ENCODE results near the gene FLAD1.
A peak's percentile ranks its signal among the peaks of the same experiment; 100 is the strongest.

The FLAD1 gene

DNA sequence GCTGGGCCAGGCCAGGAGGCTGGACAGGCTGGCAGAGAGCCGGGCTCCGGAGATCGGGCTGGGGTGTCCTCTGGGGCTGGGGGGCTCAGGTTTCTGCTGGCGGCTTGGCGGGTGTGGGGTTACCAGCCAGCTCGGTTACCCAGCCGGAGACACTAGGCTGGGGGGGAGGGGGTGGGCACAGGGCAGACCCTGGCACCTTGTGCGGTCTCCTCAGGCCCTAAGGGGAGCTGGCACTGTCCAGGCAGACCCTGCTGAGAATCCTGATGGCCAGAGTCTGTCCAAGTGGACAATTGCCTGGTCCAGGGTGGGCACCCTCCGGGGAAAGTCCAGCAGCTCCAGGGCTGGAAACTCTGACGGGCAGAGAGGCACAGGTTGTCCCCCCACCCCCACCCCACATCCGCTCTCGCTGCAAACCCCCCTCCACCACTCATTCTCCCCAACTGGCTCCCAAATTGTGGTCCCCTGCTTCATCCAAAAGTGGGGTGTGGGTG lies 26.1 kb downstream of the FLAD1 start:
- Histone ChIP-seq H3K9me3 (ENCODE audit: severe bottlenecking) (no peaks in the 10 kb centered on the region), H3K36me3 (peaks cover 21% of the 10 kb centered on the region), H3K27ac (peak overlapping the region; percentile 86), H3K4me3 (ENCODE audit: low read depth, low read length) (peak overlapping the region; percentile 41), H3K27me3 (ENCODE audit: insufficient read depth, low read depth, severe bottlenecking) (no peaks in the 10 kb centered on the region)
- DNase-seq, result peak; percentile 37
- TF ChIP-seq, protein P1, sequence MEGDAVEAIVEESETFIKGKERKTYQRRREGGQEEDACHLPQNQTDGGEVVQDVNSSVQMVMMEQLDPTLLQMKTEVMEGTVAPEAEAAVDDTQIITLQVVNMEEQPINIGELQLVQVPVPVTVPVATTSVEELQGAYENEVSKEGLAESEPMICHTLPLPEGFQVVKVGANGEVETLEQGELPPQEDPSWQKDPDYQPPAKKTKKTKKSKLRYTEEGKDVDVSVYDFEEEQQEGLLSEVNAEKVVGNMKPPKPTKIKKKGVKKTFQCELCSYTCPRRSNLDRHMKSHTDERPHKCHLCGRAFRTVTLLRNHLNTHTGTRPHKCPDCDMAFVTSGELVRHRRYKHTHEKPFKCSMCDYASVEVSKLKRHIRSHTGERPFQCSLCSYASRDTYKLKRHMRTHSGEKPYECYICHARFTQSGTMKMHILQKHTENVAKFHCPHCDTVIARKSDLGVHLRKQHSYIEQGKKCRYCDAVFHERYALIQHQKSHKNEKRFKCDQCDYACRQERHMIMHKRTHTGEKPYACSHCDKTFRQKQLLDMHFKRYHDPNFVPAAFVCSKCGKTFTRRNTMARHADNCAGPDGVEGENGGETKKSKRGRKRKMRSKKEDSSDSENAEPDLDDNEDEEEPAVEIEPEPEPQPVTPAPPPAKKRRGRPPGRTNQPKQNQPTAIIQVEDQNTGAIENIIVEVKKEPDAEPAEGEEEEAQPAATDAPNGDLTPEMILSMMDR (IDR thresholded peaks at IDR 0.05; ENCODE audit: low read depth, low read length), result no peak

DNA sequence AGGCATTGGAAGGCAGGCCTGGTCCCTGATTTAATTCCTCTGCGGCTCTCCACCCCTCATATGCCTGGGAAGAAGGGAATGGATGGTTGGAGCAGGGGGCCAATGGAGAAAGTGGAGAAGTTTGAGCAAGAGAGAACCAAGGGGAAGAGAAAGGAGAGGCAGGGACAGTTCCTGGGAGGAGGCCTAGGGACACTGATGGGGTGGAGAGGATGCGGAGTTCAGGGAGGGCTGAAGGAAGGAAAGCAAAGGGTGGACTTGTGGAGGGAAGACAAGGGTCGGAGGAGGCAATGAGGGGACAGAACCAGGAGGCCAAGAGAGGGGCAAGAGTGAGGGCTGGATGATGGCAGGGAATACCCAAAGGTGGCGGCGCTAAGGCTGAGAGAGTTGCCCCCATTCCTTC lies 26.6 kb downstream of the FLAD1 start:
- DNase-seq, result peak; percentile 28
- Histone ChIP-seq H3K27me3 (ENCODE audit: insufficient read depth, low read depth, severe bottlenecking) (no peaks in the 10 kb centered on the region), H3K9me3 (ENCODE audit: severe bottlenecking) (no peaks in the 10 kb centered on the region), H3K27ac (peak overlapping the region; percentile 86), H3K4me3 (ENCODE audit: low read depth, low read length) (no peak overlapping the region), H3K36me3 (peaks cover 22% of the 10 kb centered on the region)
- TF ChIP-seq, protein P1 (IDR thresholded peaks at IDR 0.05; ENCODE audit: low read depth, low read length), result no peak

DNA sequence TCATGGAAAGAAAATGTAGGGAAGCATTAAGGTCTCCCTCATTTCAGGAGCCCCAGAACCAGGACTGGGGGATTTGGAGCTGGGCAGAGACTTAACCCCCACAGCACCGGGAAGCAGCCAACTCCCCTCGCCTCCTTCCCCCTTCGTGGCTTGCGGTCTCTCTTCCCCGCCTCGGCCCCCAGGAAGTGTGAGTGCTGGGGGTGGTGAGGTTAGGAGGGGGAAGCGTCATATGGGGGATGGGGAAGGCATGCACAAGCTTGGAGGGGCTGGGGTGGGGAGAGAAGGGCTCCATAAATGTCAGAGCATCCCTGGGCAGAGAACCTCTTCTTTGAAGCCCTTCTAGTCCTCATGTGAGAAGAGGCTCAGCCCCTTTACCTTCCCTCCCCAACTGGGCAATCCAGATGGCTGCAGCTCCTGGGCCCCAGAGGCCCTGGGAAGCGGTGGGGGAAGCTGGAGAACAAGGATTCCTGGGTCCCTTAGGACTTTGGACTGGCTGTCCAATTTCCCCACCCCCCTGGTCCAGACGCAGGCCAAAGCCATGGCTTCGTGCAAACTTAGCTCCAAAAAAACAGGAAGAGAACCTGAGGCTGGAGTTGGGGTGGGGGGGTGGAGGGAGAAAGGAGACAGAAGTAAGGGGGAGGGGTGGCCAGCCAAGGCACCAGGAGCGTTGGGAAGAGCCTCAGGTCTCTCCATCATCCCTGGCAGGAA lies 27.2 kb downstream of the FLAD1 start:
- DNase-seq, result peak; percentile 80
- TF ChIP-seq, protein P1 (IDR thresholded peaks at IDR 0.05; ENCODE audit: low read depth, low read length), result no peak
- Histone ChIP-seq H3K36me3 (peaks cover 29% of the 10 kb centered on the region), H3K27ac (peak overlapping the region; percentile 86), H3K4me3 (ENCODE audit: low read depth, low read length) (peak overlapping the region; percentile 20), H3K9me3 (ENCODE audit: severe bottlenecking) (no peaks in the 10 kb centered on the region), H3K27me3 (ENCODE audit: insufficient read depth, low read depth, severe bottlenecking) (no peaks in the 10 kb centered on the region)

DNA sequence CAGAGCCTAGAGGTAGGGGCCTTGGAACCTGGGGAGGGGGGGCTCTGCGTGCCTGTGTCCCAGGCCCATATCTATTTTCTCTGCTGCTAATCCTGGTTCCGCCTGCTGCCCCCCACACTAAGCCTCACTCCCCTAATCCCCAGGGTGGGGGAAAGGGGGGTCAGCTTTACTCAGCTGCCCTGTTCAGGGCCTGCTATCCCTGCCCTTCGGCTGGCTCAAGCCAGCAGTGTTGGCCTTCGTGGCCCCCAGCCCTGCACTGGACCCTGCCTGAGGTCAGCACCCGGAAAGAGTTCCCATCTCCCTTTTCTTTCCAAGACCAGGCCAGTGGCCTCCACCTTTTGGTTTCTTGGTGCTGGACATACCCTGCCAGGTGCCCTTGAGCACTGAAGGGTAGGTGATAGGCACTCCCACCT lies 27.9 kb downstream of the FLAD1 start:
- TF ChIP-seq, protein P1 (IDR thresholded peaks at IDR 0.05; ENCODE audit: low read depth, low read length), result no peak
- Histone ChIP-seq H3K9me3 (ENCODE audit: severe bottlenecking) (no peaks in the 10 kb centered on the region), H3K4me3 (ENCODE audit: low read depth, low read length) (peak overlapping the region; percentile 20), H3K27me3 (ENCODE audit: insufficient read depth, low read depth, severe bottlenecking) (no peaks in the 10 kb centered on the region), H3K36me3 (peaks cover 34% of the 10 kb centered on the region), H3K27ac (peak overlapping the region; percentile 86)
- DNase-seq, result peak; percentile 99

DNA sequence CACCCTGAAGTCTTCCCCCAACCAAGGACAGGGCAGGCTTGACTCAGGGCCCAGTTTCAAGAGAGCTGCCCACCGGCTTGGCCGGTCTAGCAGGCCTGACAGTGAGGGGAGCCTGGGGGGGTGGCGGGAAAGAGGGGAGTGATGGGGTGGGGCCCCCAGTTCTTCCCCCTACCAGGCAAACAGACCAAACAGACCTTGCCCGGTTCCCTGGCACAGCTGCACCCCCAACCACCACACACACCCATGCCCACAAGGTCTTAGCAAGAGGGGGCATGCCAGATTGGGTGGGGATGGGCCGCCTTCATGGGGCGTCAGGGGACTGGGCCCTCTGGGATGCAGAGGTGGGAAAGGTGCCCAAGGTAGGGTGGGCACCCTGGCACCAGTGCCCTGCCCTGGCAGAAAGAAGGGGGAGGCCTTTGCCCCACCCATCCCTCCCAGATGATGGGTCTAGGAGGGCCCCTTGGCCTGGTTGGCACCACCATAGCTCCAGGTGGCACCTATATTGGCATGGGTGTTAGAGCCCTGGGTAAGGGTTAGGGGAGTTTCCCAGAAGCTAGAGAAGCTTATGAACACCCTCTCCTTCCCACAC lies 28.4 kb downstream of the FLAD1 start:
- H3K4me3 ChIP-seq (ENCODE audit: low read depth, low read length), result peak overlapping the region; percentile 20
- no peaks in the 10 kb centered on the region for H3K9me3 ChIP-seq (ENCODE audit: severe bottlenecking)
- peak; percentile 23 for DNase-seq
- H3K36me3 ChIP-seq, result peaks cover 35% of the 10 kb centered on the region
- peak overlapping the region; percentile 86 for H3K27ac ChIP-seq
- no peaks in the 10 kb centered on the region for H3K27me3 ChIP-seq (ENCODE audit: insufficient read depth, low read depth, severe bottlenecking)
- TF ChIP-seq, protein P1 (IDR thresholded peaks at IDR 0.05; ENCODE audit: low read depth, low read length), result no peak
